K562 (cell line): ENCODE measurements around the gene MICU2. TPM values are rescaled to one million over a fixed set of nuclear protein-coding genes. Genes with fewer than 3 reads are reported as not detected.

Experiments
- ATAC-seq: fragments of 200-7000 bp; cut with Tn5 transposase; 3 replicates; pipeline ENCODE4 v1.9.1; 2020; ENCODE audit warnings: moderate library complexity
- BruUV-seq: library from RNA; stranded (reverse); fragments of 400-500 nt; replicated peaks from 2 replicates; lab custom pipeline; 2021; lab: Mats Ljungman, UMichigan
- CTCF ChIA-PET: fragments of 300-600 bp; formaldehyde crosslinking; extraction: SDS; loops from one replicate; lab custom pipeline; 2021; ENCODE audit warnings: low intra/inter-chr PET ratio; lab: Yijun Ruan, JAX
- POLR2A ChIA-PET: fragments of 300-600, 350-650 bp; sonication (Branson Sonifier 250); formaldehyde crosslinking; extraction: SDS; loops from one replicate; lab custom pipeline; 2021; ENCODE audit warnings: antibody characterized with exemption, inconsistent platforms; lab: Yijun Ruan, JAX
- DNase-seq, 4 experiments: peaks; one replicate each; pipeline versions ENCODE4 v3.0.0 to v3.0.0-alpha.2; 2011 to 2018; ENCODE audit warnings: low spot score in 3 of 4, mixed read lengths in 3 of 4; ENCODE audit errors: extremely low read depth in 1 of 4
- FAIRE-seq: peaks from 2 replicates; lab custom pipeline; 2011; peaks lifted over from hg19 to GRCh38; lab: Jason Lieb, UNC
- H2AFZ ChIP-seq: 2 replicates; pipeline ENCODE4 v1.6.0; 2011; ENCODE audit warnings: low read depth, low read length, control low read depth, inconsistent platforms
- H3K27ac ChIP-seq: fragments of 200-600 bp; 3 replicates; pipeline ENCODE4 v1.8.0; 2011; ENCODE audit warnings: low read depth, mild to moderate bottlenecking, control low read depth, inconsistent platforms, low read length, moderate library complexity, mixed read lengths; ENCODE audit errors: extremely low read depth
- H3K27me3 ChIP-seq, 2 experiments: fragments of 300-600 bp in 1 of 2; 2 replicates in 1 of 2; 3 replicates in 1 of 2; pipeline versions ENCODE4 v1.6.0 to v1.8.0; 2011; ENCODE audit warnings: inconsistent platforms in 2 of 2, low read length in 2 of 2, mild to moderate bottlenecking in 1 of 2, mixed read lengths in 1 of 2, moderate library complexity in 1 of 2; ENCODE audit not compliant: control insufficient read depth in 2 of 2, insufficient read depth in 2 of 2
- H3K36me3 ChIP-seq: fragments of 300-600 bp; 3 replicates; pipeline ENCODE4 v1.8.0; 2011; ENCODE audit warnings: mild to moderate bottlenecking, low read length, inconsistent platforms; ENCODE audit not compliant: control insufficient read depth, insufficient read depth
- H3K4me1 ChIP-seq, 2 experiments: fragments of 200-600 bp in 1 of 2; replicated peaks in 1 of 2; 2 replicates in 1 of 2; 3 replicates in 1 of 2; pipeline versions ENCODE4 v1.5.1 to v1.8.0; 2011; ENCODE audit warnings: inconsistent platforms in 2 of 2, low read length in 2 of 2, mild to moderate bottlenecking in 1 of 2, mixed read lengths in 1 of 2, moderate library complexity in 1 of 2; ENCODE audit not compliant: control insufficient read depth in 2 of 2, insufficient read depth in 2 of 2
- H3K4me2 ChIP-seq: 2 replicates; pipeline ENCODE4 v1.6.1; 2011; ENCODE audit warnings: low read length, control low read depth, inconsistent platforms, mixed read lengths; ENCODE audit not compliant: insufficient read depth
- H3K4me3 ChIP-seq: fragments of 200-600 bp; sonication (generic), shearing (Covaris generic); 2 replicates; pipeline ENCODE4 v1.5.1; 2016; ENCODE audit warnings: control low read depth, inconsistent platforms
- H3K79me2 ChIP-seq: fragments of 200-600 bp; 3 replicates; pipeline ENCODE4 v1.8.0; 2011; ENCODE audit warnings: low read length, inconsistent platforms; ENCODE audit not compliant: control insufficient read depth, insufficient read depth
- H3K9ac ChIP-seq, 2 experiments: 2 replicates each; pipeline versions ENCODE4 v1.6.0 to v1.6.1; 2011; ENCODE audit warnings: low read depth in 2 of 2, low read length in 2 of 2, control low read depth in 1 of 2, inconsistent platforms in 1 of 2, mild to moderate bottlenecking in 1 of 2, mixed read lengths in 1 of 2; ENCODE audit not compliant: insufficient read depth in 1 of 2
- H3K9me1 ChIP-seq: one replicate; pipeline ENCODE4 v1.6.0; 2011; ENCODE audit warnings: inconsistent platforms, mild to moderate bottlenecking, low read length, moderate library complexity; ENCODE audit not compliant: control insufficient read depth, insufficient read depth
- H3K9me3 ChIP-seq: replicated peaks from 2 replicates; pipeline ENCODE4 v1.5.1; 2011; ENCODE audit warnings: low read depth, low read length, inconsistent platforms; ENCODE audit not compliant: control insufficient read depth, insufficient read depth
- H4K20me1 ChIP-seq: replicated peaks from 2 replicates; pipeline ENCODE4 v1.6.1; 2011; ENCODE audit warnings: low read length, inconsistent platforms, mixed read lengths; ENCODE audit not compliant: control insufficient read depth, insufficient read depth
- HMG20A ChIP-seq: fragments of 450-650 bp; formaldehyde crosslinking; conservative IDR thresholded peaks from 2 replicates; pipeline ENCODE4 v1.4.0; 2020; ENCODE audit warnings: mild to moderate bottlenecking, mixed read lengths
- MCM7 ChIP-seq, 2 experiments: fragments of 450-650 bp; IDR thresholded peaks; 2 replicates each; pipeline ENCODE4 v1.6.1; 2016 to 2018
- SUPT5H ChIP-seq: fragments of 450-650 bp; IDR thresholded peaks from 2 replicates; pipeline ENCODE4 v1.6.1; 2016
- ZFX ChIP-seq: sonication (generic); formaldehyde crosslinking; IDR thresholded peaks from 2 replicates; pipeline ENCODE4 v1.8.0; 2022; ENCODE audit warnings: mild to moderate bottlenecking, missing genetic modification reagents, moderate library complexity
- WGBS: fragments of 100-300 bp; shearing (Covaris generic); methylation state at CpG from one replicate; pipeline ENCODE4 v1.1.6; 2016; ENCODE audit warnings: low coverage, mixed read lengths; ENCODE audit not compliant: insufficient coverage; ENCODE audit errors: missing lambda C conversion rate; 5-methylcytosine and 5-hydroxymethylcytosine counted together
- in situ Hi-C: fragments of 300-500 bp; cut with MboI; formaldehyde crosslinking; loops from 4 replicates; pipeline ENCODE4 v1.15.0; 2018; ENCODE audit warnings: inconsistent platforms, mixed read lengths
- intact Hi-C: fragments of 100-400 bp; cut with micrococcal nuclease; formaldehyde crosslinking; loops from 2 replicates; pipeline ENCODE4 v1.14.2; 2022
- polyA plus RNA-seq, 8 experiments: library from polyadenylated mRNA; depleted of rRNA in 4 of 8; stranded (reverse) in 5 of 8; unstranded in 3 of 8; fragments of >200 nt; fragmentation: Nextera tagmentation in 2 of 8; fragmentation: Illumina TruSeq in 1 of 8; extraction: Ambion mirVana in 2 of 8; extraction: Trizol in 1 of 8; gene quantifications; 2 replicates each; pipeline versions ENCODE4 v1.2.1 to v1.2.3, GENCODE V29; 2011 to 2014; ENCODE audit warnings: inconsistent platforms in 1 of 8, missing spikeins in 1 of 8
- total RNA-seq, 7 experiments: library from RNA; depleted of rRNA in 6 of 7; stranded (reverse); fragments of >200 nt in 6 of 7; fragmentation: Illumina TruSeq in 2 of 7; extraction: Trizol in 2 of 7; gene quantifications; 2 replicates each; pipeline versions ENCODE4 v1.2.1 to v1.2.3, GENCODE V29; 2011 to 2021; ENCODE audit warnings: low replicate concordance in 1 of 7
- TF ChIP-seq, protein P1 (sequence below): IDR thresholded peaks from 2 replicates; pipeline ENCODE4 v1.6.1; 2016; ENCODE audit warnings: missing genetic modification characterization, missing compliant biosample characterization

Gene MICU2
- total and polyA plus RNA-seq, 9 of the 15 experiments (the other 6 are each of a cell fraction or from before 2014, with no cell fraction given): 9.1 to 41.8 (median 33.4) TPM

DNA sequence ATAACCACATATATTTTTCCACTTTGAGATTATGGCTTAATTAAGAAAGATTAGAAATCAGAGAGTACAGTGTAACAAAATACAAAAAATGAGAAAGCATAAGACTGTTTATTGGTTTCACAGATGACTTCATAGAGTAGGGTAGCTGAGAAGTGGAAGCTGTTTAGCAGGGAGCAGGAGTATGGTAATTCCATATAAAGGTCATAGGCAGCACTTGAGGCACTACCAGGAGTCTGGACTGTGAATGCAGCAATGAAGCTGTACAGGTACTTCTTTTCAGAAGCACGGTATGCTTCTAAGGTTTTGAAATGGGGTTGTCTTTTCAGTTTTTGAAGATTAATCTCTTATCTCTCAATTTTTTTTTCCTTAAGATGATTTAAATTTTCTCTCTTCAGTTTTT, 69.2 kb downstream of the MICU2 start:
- CTCF ChIA-PET: interaction anchor here (0.6 kb wide), 1 partner anchor 923 kb away, joined by 3 read pairs; no protein-coding TSS in a partner anchor
- WGBS: 100% methylated on average over 1 of the region's 1 CpG
- H3K9me3 ChIP-seq: no peaks in the 10 kb centered on the region
- H3K4me2 ChIP-seq: no peak overlapping the region
- H3K79me2 ChIP-seq: no peaks in the 10 kb centered on the region
- H3K4me1 ChIP-seq: peaks cover 4 to 9% of the 10 kb centered on the region in 2 experiments; a peak in 3 of 5 replicates
- no peaks in the 10 kb centered on the region for H4K20me1 ChIP-seq
- H3K4me3 ChIP-seq: no peak overlapping the region
- DNase-seq: no peak
- peaks cover 2% of the 10 kb centered on the region; the same call in 2 of the 3 replicates for H3K36me3 ChIP-seq
- in situ Hi-C loops: no loop called here
- no peaks in the 10 kb centered on the region for H3K9me1 ChIP-seq
- TF ChIP-seq MCM7 (IDR thresholded peaks at IDR 0.05): no peak
- TF ChIP-seq, all 486 proteins: peak for 0
- intact Hi-C loops: no loop called here
- POLR2A ChIA-PET: no interaction called here
- FAIRE-seq (no peak), ATAC-seq (no peak)
- Histone ChIP-seq H2AFZ (no peak overlapping the region), H3K27me3 (no peaks in the 10 kb centered on the region), H3K27ac (no peak overlapping the region), H3K9ac (no peak overlapping the region)
- BruUV-seq: no TSS peak

DNA sequence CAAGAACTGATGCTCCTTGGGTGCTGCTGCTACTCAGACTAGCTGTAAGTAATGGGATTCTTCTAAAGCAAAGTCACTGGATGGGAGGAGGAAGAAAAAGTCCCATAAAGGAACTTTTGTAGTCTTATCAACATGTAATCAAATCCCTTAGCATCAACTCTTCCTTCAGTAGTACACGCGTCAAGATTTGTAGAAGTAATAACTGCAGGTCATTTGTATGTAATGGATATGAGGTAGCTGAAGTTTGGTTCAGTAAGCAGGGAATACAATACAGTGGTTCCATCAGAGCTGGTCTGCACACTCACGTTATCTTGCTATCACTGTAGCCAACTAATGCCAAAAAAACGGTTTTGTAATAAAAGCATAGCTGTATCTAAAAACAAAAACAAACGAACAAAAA, 72.5 kb downstream of the MICU2 start:
- no peaks in the 10 kb centered on the region for H3K79me2 ChIP-seq
- H4K20me1 ChIP-seq: no peaks in the 10 kb centered on the region
- H3K36me3 ChIP-seq: peaks cover 2% of the 10 kb centered on the region; the same call in 1 of the 3 replicates
- H3K27ac ChIP-seq: no peak overlapping the region
- no peak overlapping the region for H3K4me2 ChIP-seq
- no peak for TF ChIP-seq SUPT5H
- no peak for TF ChIP-seq HMG20A (CRISPR knock-in tag)
- no peak for TF ChIP-seq ZFX (CRISPR knock-in tag)
- TF ChIP-seq, protein P1, sequence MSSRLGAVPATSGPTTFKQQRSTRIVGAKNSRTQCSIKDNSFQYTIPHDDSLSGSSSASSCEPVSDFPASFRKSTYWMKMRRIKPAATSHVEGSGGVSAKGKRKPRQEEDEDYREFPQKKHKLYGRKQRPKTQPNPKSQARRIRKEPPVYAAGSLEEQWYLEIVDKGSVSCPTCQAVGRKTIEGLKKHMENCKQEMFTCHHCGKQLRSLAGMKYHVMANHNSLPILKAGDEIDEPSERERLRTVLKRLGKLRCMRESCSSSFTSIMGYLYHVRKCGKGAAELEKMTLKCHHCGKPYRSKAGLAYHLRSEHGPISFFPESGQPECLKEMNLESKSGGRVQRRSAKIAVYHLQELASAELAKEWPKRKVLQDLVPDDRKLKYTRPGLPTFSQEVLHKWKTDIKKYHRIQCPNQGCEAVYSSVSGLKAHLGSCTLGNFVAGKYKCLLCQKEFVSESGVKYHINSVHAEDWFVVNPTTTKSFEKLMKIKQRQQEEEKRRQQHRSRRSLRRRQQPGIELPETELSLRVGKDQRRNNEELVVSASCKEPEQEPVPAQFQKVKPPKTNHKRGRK: no peak
- TF ChIP-seq, all 486 proteins: peak for 0
- H3K9me3 ChIP-seq: no peaks in the 10 kb centered on the region
- ATAC-seq (no peak), DNase-seq (no peak), FAIRE-seq (peak; percentile 48)
- in situ Hi-C loops (no loop called here), intact Hi-C loops (no loop called here)
- peaks cover 4 to 6% of the 10 kb centered on the region in 2 experiments; a peak in 3 of 5 replicates for H3K4me1 ChIP-seq
- WGBS: 58% methylated on average over 5 of the region's 5 CpGs
- no TSS peak for BruUV-seq
- H3K9ac ChIP-seq: no peak overlapping the region
- ChIA-PET CTCF (no interaction called here), POLR2A (no interaction called here)
- no peak overlapping the region for H3K4me3 ChIP-seq
- H2AFZ ChIP-seq: no peak overlapping the region
- no peaks in the 10 kb centered on the region for H3K9me1 ChIP-seq
- no peaks in the 10 kb centered on the region for H3K27me3 ChIP-seq
